GM15510 (cell line): ENCODE results near the gene ZNF362.

ENCODE experiments used
- POLR2A ChIP-seq: IDR thresholded peaks from 3 replicates; pipeline ENCODE4 v1.6.1; 2011; ENCODE audit warnings: borderline replicate concordance; ENCODE audit not compliant: insufficient read length; ENCODE audit errors: extremely low read depth

Gene ZNF362

GRCh38 chr1:33282791-33283190 is 26.5 kb downstream of the ZNF362 start:
- no peak for TF ChIP-seq POLR2A

DNA sequence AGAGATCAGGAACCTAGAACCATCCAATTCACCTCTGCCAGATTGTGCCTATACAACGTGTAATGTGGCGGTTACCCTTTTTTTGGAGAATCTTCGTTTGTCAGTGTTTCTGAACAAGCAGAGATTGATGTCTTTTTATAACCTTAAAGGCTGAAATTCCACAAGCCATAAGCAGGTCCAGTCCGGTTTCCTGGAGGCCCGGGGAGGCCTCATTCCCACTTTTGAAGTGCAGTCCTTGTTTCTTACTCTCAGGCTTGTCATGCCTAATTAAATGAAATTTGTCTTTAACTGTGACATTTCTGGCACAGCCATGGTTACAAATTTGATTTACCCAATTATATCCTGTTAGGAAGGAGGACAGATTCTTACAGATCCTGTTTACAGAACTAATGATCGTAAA is 27.8 kb downstream of the ZNF362 start:
- TF ChIP-seq POLR2A = no peak

- no peak for TF ChIP-seq POLR2A
Measured at GRCh38 chr1:33286451-33287185, 30.3 kb downstream of the ZNF362 start.

DNA sequence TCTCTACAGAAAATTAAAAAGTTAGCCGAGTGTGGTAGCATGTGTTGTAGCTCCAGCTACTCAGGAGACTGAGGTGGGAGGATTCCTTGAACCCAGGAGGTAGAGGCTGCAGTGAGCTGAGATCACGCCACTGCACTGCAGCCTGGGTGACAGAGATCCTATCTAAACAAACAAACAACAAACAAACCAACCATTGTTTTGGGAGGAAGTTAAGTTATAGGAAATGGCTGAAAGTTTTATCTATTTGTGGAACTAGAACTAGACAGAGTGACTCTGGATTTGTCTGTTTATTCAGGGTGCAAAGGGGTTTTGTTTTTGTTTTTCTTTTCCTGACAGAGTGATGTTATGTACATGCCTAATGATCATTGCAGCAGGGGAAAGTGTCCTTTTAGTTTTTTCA is 31.0 kb downstream of the ZNF362 start:
- TF ChIP-seq POLR2A = no peak

GRCh38 chr1:33288976-33289857 is 32.9 kb downstream of the ZNF362 start:
- TF ChIP-seq POLR2A = no peak

- TF ChIP-seq POLR2A = no peak
Measured at GRCh38 chr1:33289858-33290154, 33.5 kb downstream of the ZNF362 start.

DNA sequence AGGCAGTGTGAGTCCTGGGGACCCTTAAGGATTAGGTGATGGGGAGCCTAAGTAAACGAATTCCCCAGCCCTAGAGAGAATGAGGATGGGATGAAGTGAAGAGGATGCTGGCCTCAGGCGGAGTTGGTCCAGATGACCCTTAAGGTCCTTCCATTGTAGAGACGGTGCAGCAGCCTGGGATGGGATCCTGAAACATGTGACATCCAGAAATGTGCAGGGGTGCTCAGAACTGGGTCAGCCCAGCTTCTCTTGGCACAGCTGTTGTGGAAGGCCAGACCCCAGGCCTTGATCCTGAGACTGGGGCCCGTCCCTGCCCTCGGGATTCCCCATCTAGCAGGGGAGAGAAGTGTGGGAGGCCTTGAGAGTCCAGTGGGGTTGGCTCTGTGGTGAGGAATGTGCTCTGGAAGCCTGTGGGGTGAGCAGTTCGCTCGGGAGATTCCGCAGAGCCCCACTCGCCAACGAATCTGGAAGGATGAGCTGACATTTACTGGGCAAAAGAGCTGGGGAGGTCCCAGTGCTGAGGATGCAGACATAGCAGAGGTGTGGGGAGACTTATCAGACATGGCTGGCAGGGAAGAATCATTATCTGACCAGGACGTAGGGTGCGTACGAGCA is 36.5 kb downstream of the ZNF362 start:
- TF ChIP-seq POLR2A = no peak

- no peak for TF ChIP-seq POLR2A
Measured at GRCh38 chr1:33294071-33295010, 38.0 kb downstream of the ZNF362 start.

GRCh38 chr1:33295023-33295422 is 38.7 kb downstream of the ZNF362 start:
- no peak for TF ChIP-seq POLR2A

DNA sequence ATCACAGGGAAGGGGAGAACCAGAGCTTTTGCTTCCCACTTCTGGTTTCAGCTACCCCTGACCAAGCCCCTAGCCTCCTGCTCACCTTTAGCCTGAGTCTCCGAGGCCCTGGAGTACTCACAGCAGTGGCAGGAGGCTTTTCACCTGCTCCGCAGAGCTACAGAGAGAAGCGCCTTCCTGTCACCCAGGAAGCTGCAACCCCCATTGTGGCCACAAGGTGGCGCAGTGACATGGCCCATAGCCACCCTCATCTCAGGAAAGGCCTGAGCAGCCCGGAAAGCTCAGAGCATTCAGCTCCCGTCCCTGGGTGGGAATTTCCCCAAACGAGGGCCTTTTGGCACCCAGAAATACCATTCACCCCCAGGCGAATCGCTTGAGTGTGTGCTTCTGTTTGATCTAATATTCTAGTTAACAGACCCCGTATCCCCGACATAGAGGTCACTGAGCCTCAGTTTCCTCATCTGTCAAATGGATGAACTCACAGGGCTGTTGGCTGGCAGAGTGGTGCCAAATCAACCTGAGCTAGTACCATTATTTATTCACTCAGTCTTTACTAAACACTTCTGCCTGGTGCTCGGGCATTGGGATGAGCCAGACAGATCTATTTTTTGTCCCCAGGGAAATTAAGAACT is 39.3 kb downstream of the ZNF362 start:
- TF ChIP-seq POLR2A = no peak

DNA sequence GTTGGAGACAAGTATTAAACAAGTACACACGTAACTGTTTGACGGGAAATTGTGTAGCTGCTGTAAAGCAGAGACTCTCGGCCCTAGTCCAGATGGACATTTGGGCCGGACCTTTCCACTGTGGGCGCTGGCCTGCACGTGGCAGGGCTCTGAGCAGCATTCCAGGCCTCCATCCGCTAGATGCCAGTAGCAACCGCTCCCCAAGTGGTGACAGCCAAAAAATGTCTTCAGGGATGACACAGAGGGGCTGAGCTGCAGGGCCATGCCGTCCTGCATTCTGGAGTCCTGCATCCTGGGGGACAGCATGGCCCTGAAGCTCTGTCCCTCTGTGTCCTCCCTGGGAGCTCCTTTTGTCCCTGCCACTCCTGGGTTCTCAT is 39.8 kb downstream of the ZNF362 start:
- no peak for TF ChIP-seq POLR2A

- no peak for TF ChIP-seq POLR2A
Measured at GRCh38 chr1:33296824-33297223, 40.5 kb downstream of the ZNF362 start.

GRCh38 chr1:33297911-33298622 is 41.8 kb downstream of the ZNF362 start:
- no peak for TF ChIP-seq POLR2A
